B cell (primary cell): ENCODE results near the gene ALKBH5. TPM values are rescaled to one million over a fixed set of nuclear protein-coding genes. Genes with fewer than 3 reads are reported as not detected.

Source experiments
- ATAC-seq: fragments of 200-7000 bp; cut with Tn5 transposase; one replicate; pipeline ENCODE4 v1.10.0; 2021; ENCODE audit warnings: low read depth, mild to moderate bottlenecking, moderate number of reproducible peaks, moderate library complexity
- CTCF ChIA-PET: fragments of 350-600 bp; sonication (Branson Sonifier 250); formaldehyde crosslinking; loops from one replicate; lab custom pipeline; 2021; ENCODE audit warnings: antibody characterized with exemption, inconsistent platforms; lab: Charles Lee
- POLR2A ChIA-PET: fragments of 350-600 bp; sonication (Branson Sonifier 250); formaldehyde crosslinking; loops from one replicate; lab custom pipeline; 2021; ENCODE audit warnings: antibody characterized with exemption; lab: Charles Lee
- DNase-seq: peaks from one replicate; pipeline ENCODE4 v3.0.0; 2013
- H2AFZ ChIP-seq: 2 replicates; pipeline ENCODE4 v1.6.1; 2012; ENCODE audit warnings: mild to moderate bottlenecking, low read depth, low read length; ENCODE audit not compliant: insufficient read depth, poor library complexity, severe bottlenecking
- H3K27ac ChIP-seq, 2 donors: 1 replicate in 1 of 2; 2 replicates in 1 of 2; pipeline ENCODE4 v1.5.1; 2012 to 2013; ENCODE audit warnings: low read length in 2 of 2, mild to moderate bottlenecking in 2 of 2, moderate library complexity in 1 of 2
- H3K27me3 ChIP-seq, 4 experiments: fragments of 200-600 bp in 1 of 4; sonication (generic) in 1 of 4; replicated peaks in 1 of 4; 1 replicate in 2 of 4; 2 replicates in 2 of 4; pipeline versions ENCODE4 v1.6.1 to v1.7.0; 2013 to 2016; ENCODE audit warnings: low read length in 3 of 4, mild to moderate bottlenecking in 2 of 4, mixed read lengths in 1 of 4, moderate library complexity in 1 of 4; ENCODE audit not compliant: insufficient read depth in 4 of 4, control insufficient read depth in 3 of 4; ENCODE audit errors: control extremely low read depth in 1 of 4
- H3K36me3 ChIP-seq, 2 experiments: replicated peaks in 1 of 2; 1 replicate in 1 of 2; 2 replicates in 1 of 2; pipeline versions ENCODE4 v1.6.1 to v1.7.1; 2013; ENCODE audit warnings: low read length in 1 of 2; ENCODE audit not compliant: insufficient read depth in 2 of 2, control insufficient read depth in 1 of 2; ENCODE audit errors: control extremely low read depth in 1 of 2, extremely low read depth in 1 of 2
- H3K4me1 ChIP-seq, 2 donors: fragments of 200-600 bp in 1 of 2; sonication (generic) in 1 of 2; 1 replicate in 1 of 2; 2 replicates in 1 of 2; pipeline versions ENCODE4 v1.5.1 to v1.6.1; 2013 to 2017; ENCODE audit warnings: low read length in 2 of 2; ENCODE audit not compliant: control insufficient read depth in 2 of 2, insufficient read depth in 2 of 2
- H3K4me2 ChIP-seq: replicated peaks from 2 replicates; pipeline ENCODE3; 2012; ENCODE audit warnings: mild to moderate bottlenecking, low read depth, low read length; ENCODE audit not compliant: poor library complexity, severe bottlenecking
- H3K4me3 ChIP-seq, 5 experiments: fragments of 200-600 bp in 1 of 5; sonication (generic) in 1 of 5; 1 replicate in 3 of 5; 2 replicates in 2 of 5; pipeline versions ENCODE4 v1.5.1 to v1.7.0; 2011 to 2016; ENCODE audit warnings: low read length in 4 of 5, mild to moderate bottlenecking in 4 of 5, low read depth in 2 of 5, control low read depth in 1 of 5, moderate library complexity in 1 of 5; ENCODE audit not compliant: insufficient read depth in 1 of 5; ENCODE audit errors: control extremely low read depth in 1 of 5, extremely low read depth in 1 of 5
- H3K79me2 ChIP-seq: fragments of 200-600 bp; sonication (generic); one replicate; pipeline ENCODE4 v1.6.0; 2016; ENCODE audit warnings: low read length; ENCODE audit not compliant: control insufficient read depth, insufficient read depth
- H3K9ac ChIP-seq: fragments of 200-600 bp; sonication (generic); 2 replicates; pipeline ENCODE4 v1.6.1; 2017; ENCODE audit warnings: mild to moderate bottlenecking, low read length, moderate library complexity
- H3K9me3 ChIP-seq, 3 donors: one replicate each; pipeline versions ENCODE4 v1.6.1 to v1.7.1; 2013; ENCODE audit warnings: low read length in 2 of 3; ENCODE audit not compliant: control insufficient read depth in 2 of 3, insufficient read depth in 1 of 3; ENCODE audit errors: control extremely low read depth in 1 of 3
- H4K20me1 ChIP-seq: 2 replicates; pipeline ENCODE4 v1.6.0; 2012; ENCODE audit warnings: mild to moderate bottlenecking, low read length; ENCODE audit not compliant: insufficient read depth, control insufficient read depth, poor library complexity, severe bottlenecking
- H3K27ac Mint-ChIP-seq: one replicate; pipeline ENCODE4 v1.8.0; 2021; ENCODE audit warnings: mixed read lengths
- H3K27me3 Mint-ChIP-seq: one replicate; pipeline ENCODE4 v1.8.0; 2021; ENCODE audit warnings: mixed read lengths
- H3K4me1 Mint-ChIP-seq: one replicate; pipeline ENCODE4 v1.8.0; 2021; ENCODE audit warnings: mixed read lengths
- H3K4me3 Mint-ChIP-seq: one replicate; pipeline ENCODE4 v1.8.0; 2021; ENCODE audit warnings: mixed read lengths
- H3K9me3 Mint-ChIP-seq: one replicate; pipeline ENCODE4 v1.8.0; 2022; ENCODE audit warnings: mixed read lengths; ENCODE audit not compliant: insufficient read depth
- CTCF ChIP-seq: fragments of 200-600 bp; IDR thresholded peaks from one replicate; pipeline ENCODE4 v1.8.0; 2022; ENCODE audit warnings: antibody characterized with exemption, mild to moderate bottlenecking
- EZH2 ChIP-seq: IDR thresholded peaks from 2 replicates; pipeline ENCODE4 v1.6.1; 2012; ENCODE audit warnings: borderline replicate concordance, low read depth, mild to moderate bottlenecking, moderate library complexity, low read length; ENCODE audit not compliant: insufficient read depth, poor library complexity, severe bottlenecking
- WGBS: methylation state at CpG from one replicate; pipeline ENCODE4 v1.1.5; 2013; ENCODE audit warnings: missing lambda C conversion rate; ENCODE audit not compliant: insufficient coverage; 5-methylcytosine and 5-hydroxymethylcytosine counted together
- intact Hi-C: fragments of 100-400 bp; cut with micrococcal nuclease; formaldehyde crosslinking; loops from one replicate; pipeline ENCODE4 v1.10.0; 2022
- polyA plus RNA-seq: library from polyadenylated mRNA; depleted of rRNA; stranded (reverse); fragments of >200 nt; gene quantifications from 2 replicates; pipeline ENCODE4 v1.2.3, GENCODE V29; 2012
- total RNA-seq, 2 donors: library from RNA; stranded (reverse); fragments of 120-200 nt in 1 of 2; gene quantifications; 1 replicate in 1 of 2; 2 replicates in 1 of 2; pipeline versions ENCODE4 v1.2.3 to v1.2.4, GENCODE V29; 2013 to 2022

Gene ALKBH5
- total and polyA plus RNA-seq, 2 donors (not counting 1 experiment from before 2014, with no cell fraction given), result 63.3 to 104 TPM

DNA sequence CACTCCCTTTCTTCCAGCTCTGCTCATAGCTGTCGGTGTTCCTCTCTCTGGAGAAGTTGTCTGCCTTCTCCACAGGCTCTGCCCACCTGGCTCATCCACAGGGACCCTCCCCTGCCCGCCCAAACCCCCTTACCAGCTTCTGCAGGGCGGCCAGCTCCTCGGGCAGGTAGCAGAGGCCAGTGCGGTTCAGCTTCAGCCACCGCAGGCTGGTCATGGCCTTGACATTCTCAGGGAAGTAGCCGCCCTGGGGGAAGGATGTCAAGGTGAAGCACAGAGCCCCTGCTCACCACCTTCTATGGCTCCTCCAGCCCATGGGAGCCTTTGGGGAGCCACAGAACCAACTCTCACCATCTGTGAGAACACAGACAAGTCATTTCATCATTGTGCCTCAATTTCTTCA lies 73.1 kb downstream of the ALKBH5 start:
- WGBS, result 96% methylated on average over 7 of the region's 7 CpGs
- ATAC-seq, result no peak
- CTCF ChIA-PET, result no interaction called here
- no peak overlapping the region for H3K4me3 ChIP-seq
- peaks cover 0 to 45% of the 10 kb centered on the region in 2 experiments for H3K36me3 ChIP-seq
- Mint-ChIP-seq H3K4me1 (peaks cover 31% of the 10 kb centered on the region), H3K9me3 (no peaks in the 10 kb centered on the region), H3K27ac (no peak overlapping the region), H3K4me3 (peak overlapping the region; percentile 98), H3K27me3 (no peaks in the 10 kb centered on the region)
- no peaks in the 10 kb centered on the region for H3K9me3 ChIP-seq
- peaks cover 46% of the 10 kb centered on the region for H3K79me2 ChIP-seq
- no peak overlapping the region for H3K27ac ChIP-seq
- peak overlapping the region; percentile 91 for H3K9ac ChIP-seq
- H3K27me3 ChIP-seq, result no peaks in the 10 kb centered on the region
- H3K4me1 ChIP-seq, result peaks cover 28 to 40% of the 10 kb centered on the region in 2 donors
- TF ChIP-seq EZH2, result no peak
- TF ChIP-seq CTCF, result no peak
- H2AFZ ChIP-seq, result no peak overlapping the region
- DNase-seq, result no peak
- POLR2A ChIA-PET, result no interaction called here
- H4K20me1 ChIP-seq, result peaks cover 45% of the 10 kb centered on the region
- H3K4me2 ChIP-seq, result peak overlapping the region; percentile 92
- intact Hi-C loops, result loop anchor here (5.0 kb wide), 1 partner anchor 974 kb away; the partner anchor contains the start of gene COPS3

GRCh38 chr17:18257268-18257981 lies 73.8 kb downstream of the ALKBH5 start:
- ChIA-PET POLR2A (no interaction called here), CTCF (interaction anchor here (0.6 kb wide), 1 partner anchor 13 kb away, joined by 3 read pairs; no protein-coding TSS in a partner anchor)
- peak overlapping the region; percentile 95 for H2AFZ ChIP-seq
- peaks cover 52% of the 10 kb centered on the region for H3K79me2 ChIP-seq
- H3K4me1 ChIP-seq, result peaks cover 28 to 43% of the 10 kb centered on the region in 2 donors
- H4K20me1 ChIP-seq, result peaks cover 45% of the 10 kb centered on the region
- peak overlapping the region; percentile 92 for H3K4me2 ChIP-seq
- WGBS, result 24% methylated on average over 13 of the region's 18 CpGs
- no peaks in the 10 kb centered on the region for H3K27me3 ChIP-seq
- intact Hi-C loops, result loop anchor here (5.0 kb wide), 1 partner anchor 975 kb away; the partner anchor contains the start of gene COPS3
- Mint-ChIP-seq H3K4me1 (peaks cover 31% of the 10 kb centered on the region), H3K27ac (peak overlapping the region; percentile 92), H3K27me3 (no peaks in the 10 kb centered on the region), H3K4me3 (peak overlapping the region; percentile 98), H3K9me3 (no peaks in the 10 kb centered on the region)
- peaks cover 0 to 38% of the 10 kb centered on the region in 2 experiments for H3K36me3 ChIP-seq
- peak overlapping the region; percentile 91 for H3K9ac ChIP-seq
- no peak for TF ChIP-seq EZH2
- TF ChIP-seq CTCF, result no peak
- no peaks in the 10 kb centered on the region for H3K9me3 ChIP-seq
- no peak for DNase-seq
- H3K27ac ChIP-seq, result peak overlapping the region; percentile 65 to 86
- H3K4me3 ChIP-seq, result peak overlapping the region; percentile 41 to 99 (median 93)
- no peak for ATAC-seq
